Superior temporal gyrus (tissue), 1 donor: ENCODE measurements around the gene NEK9.
"Not testable (repeated sequence)": the region's sequence is repeated elsewhere in the genome, so short reads cannot be mapped to it uniquely, and the experiment has no call there.

Experiments used
- DNase-seq: peaks from one replicate; pipeline ENCODE4 v3.0.0-alpha.2; 2016; ENCODE audit errors: extremely low spot score

Gene NEK9

DNA sequence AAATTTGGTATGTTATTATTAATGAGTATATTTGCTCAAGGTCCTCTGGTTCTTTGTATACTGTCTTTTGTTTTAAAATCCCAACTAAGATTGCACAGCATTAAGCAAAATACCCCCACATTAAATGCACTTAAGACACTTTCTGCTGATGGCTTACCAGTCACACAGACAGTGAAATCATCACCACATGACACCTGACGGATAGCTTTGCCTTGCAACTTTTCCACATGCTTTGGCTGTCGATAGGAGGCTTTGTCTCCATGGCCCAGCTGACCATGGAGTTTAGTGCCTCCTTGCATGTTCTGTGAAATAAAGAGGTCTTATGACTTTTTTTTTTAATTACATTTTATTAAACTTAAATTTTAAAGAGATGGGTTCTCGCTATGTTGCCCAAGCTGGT, 19.7 kb downstream of the NEK9 start:
- DNase-seq, result no peak

DNA sequence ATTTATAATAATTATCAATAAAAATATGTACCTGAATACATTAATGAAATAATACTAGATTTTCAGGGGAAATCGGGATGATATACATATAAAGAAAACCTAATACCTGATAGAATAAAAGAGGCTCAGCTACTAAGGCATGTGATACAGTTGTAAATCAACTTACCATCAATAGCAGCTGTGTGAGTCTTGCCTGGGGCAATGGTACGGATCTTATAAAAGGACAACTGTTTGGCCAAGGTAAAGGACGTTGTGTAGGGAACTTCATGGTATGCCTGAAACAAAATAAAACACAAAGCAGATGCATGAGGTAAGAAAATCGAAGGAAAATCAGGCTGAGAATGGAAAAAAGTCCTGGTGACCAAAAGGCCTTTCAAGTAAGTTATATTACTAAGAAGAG, 25.4 kb downstream of the NEK9 start:
- DNase-seq, result no peak

DNA sequence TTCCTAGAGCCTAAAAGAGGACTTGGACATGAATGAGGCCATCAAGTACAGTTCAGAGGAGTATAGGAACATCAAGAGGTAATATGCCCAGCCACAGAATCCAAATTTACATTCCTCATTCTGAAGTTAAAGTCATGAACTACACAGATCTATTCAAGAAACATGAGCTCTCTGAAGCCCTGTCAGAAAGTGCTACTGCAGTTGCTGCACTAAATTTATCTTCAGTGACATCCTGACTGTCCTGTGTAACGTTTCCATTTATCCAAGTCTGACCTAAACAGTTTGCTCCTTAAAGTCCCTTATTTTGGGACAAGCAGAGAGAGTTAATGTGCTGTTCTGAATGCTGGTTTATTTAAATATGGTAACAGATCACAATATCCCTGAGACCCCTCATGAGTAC, 28.2 kb downstream of the NEK9 start:
- no peak for DNase-seq

DNA sequence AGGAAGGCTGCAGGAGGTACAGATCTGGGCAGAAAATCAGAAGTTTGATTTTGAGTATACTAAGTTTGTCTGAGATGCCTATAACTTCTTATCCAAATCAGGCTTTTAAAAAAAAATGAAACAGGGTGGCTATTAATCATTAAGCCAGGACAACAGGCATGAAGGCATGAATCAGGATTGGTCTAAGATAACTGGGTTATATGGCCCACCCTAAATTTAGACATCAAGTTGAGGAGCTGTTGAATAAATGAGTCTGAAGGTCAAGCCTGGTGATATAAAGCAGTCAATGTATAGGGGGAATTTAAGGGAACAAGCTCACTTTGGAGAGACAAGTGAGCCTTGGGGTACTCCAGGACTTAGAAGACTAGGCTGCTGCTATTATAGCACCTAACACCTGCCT, 28.6 kb downstream of the NEK9 start:
- no peak for DNase-seq

DNA sequence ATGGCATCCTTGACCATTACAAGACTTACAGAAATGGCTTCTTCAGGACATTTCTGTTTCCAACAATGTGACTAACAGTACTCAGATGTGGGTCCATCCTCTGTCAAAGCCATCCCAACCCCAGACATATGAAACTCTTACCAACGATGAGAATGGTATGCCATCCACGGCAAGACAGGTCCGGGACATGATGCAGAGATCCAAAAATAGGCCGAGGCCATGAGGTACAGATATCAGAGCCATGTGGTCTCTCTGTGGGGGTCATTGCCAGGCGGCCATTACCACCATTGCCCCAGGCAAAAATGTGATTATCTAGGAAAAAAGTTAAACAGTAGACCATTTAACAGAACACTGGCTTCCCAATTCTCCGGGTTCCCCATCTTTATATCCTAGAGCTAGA, 29.9 kb downstream of the NEK9 start:
- no peak for DNase-seq

DNA sequence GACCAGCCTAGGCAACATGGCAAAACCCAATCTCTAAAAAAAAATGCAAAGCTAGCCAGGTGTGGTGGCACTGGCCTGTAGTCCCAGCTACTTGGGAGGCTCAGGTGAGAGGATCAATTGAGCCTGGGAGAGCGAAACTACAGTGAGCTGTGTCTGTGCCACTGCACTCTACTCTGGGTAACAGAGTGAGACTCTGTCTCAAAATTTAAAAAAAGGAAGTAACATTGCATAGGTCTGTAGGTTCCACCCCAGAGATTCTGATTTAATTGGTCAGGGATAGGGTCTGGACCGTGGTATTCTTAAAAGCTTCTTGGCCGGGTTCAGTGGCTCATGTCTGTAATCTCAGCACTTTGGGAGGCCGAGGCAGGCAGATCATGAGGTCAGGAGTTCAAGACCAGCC, 31.2 kb downstream of the NEK9 start:
- no peak for DNase-seq

DNA sequence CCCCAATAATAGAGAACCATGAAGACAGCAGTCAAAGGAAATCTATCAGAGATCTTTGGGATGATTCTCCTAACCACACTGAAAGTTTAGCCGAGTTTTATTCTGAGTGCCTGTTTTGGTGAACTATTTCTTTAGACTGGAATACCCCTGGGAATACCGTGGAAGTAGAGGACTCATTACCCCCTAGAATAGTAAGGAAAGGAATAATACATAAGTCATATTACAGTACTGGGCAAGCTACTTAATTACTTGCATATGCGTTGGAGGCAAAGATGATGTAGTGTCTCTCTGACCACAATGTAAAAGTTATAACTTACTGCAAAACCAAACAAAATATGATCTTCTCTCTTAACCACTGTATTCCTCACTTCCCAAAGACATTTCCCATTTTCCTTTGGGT, 32.0 kb downstream of the NEK9 start:
- DNase-seq, result no peak

DNA sequence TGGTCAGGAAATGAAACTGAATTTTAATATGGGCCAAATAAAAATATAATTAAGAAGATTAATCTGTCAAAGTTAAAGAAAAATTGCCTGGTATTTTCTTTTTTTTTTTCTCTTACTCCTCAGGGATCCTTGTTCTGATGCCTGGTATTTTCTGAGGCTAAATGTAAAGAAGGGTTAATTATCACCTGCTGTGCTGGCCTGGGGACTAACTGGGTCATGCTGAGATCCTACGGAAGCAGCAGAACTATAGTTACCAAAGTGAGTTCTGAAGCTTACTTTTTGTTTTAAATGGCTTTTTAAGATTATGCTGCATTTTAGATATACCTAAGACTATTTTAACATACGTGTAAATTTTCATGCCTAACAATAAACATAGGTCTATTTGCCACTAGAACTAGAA, 34.1 kb downstream of the NEK9 start:
- DNase-seq, result no peak

DNA sequence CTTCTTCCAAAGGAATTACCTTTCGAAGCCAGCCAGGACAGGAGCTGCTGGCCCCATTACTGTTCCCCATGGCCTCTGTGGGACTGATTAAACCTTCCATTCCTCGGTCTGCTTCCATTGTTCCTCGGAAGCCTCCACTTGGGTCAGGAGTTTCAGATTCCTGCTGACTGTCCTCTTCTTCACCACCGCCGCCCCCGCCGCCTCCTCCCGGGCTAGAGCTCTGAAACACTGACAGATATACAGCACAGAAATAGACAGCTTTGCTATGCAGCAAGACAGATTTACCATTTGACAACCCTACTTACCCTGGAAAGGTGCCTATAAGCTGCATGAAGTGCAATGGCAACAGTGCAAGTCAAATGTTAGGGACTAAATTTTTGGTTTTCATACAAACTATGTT, 35.6 kb downstream of the NEK9 start:
- DNase-seq, result no peak

DNA sequence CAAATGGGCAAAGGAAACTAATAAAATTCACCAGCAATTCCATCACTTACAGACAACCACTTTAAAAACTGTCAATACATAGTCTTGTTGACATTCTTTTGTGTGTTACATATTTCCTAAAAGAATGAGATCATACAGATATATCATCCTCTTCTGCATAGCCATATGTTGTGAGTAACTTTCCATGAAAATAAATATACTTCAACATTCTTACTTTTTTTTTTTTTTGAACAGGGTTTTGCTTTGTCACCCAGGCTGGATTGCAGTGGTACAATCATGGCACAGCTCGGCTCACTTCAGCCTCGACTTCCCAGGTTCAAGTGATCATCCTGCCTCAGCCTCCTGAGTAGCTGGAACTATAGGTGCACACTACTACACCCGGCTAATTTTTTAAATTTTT, 36.5 kb downstream of the NEK9 start:
- no peak for DNase-seq

DNA sequence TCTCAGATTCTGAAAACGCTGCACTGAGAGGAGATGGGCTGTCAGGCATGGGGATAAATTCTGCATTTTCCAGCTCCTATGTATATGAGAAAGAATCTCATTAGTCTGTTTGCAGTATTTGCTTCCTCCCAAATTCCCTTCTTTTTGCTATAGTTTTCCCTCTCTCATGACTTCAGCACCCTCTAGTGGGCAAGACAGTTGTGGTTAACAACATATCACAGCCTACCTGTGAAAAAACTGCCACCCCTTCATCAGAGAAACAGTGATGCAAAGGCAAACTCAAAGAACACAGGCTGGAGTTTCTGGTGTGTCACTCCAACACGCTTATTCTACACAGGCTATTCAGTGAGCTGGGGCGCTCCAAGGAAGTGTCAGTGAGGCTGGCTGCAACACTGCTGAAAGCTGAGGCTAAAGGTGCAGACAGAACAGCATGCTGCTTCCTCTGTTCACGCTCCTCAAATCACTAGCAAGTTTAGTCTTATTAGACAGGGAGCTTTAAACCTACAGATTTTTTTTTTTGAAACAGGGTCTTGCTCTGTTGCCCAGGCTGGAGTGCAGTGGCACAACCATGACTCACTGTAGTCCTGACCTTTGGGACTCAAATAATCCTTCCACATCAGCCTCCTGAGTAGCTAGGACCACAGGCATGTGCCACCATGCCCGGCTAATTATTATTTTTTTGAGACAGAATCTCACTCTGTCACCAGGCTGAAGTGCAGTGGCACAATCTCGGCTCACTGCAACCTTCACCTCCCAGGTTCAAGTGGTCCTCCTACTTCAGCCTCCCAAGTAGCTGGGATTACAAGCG, 38.1 kb downstream of the NEK9 start:
- DNase-seq, result peak; percentile 90

DNA sequence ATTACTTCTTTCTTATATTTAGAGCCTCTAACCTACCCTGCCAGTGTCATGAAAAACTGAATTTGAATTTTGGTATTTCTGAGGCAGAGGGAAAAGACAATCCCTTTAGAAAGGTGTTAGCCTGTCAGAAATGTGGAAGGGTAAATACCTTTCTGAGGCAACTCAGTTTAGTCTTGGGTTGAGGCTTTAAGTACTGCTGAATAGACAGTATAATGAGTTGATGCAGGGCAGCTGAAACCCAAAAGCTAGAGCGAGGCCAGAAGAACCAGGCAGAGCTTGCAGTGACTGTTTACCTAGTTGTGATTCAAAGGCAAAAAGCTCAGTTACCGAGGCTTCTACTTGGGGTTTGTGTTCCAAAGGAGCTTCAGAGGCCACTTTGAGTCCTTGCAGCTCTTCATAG, 38.7 kb downstream of the NEK9 start:
- no peak for DNase-seq

DNA sequence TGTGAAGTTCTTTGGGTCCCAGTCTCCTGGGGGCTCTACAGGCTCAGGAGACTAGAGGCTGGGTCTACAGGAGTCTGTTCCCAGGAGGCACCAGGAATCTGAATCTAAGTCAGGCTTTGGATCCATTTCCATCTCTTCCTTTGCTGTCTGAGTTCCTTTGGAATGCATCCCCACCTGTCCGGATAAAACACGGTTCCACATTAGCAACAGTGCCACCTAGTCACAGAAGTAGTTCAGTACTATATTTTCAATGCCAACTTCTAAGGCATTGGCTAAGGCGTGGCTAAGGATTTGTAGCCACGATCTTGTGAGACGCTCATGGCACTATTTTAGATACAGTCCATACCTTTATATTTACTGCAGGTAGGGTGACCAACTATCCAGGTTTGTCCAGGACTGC, 42.3 kb downstream of the NEK9 start:
- no peak for DNase-seq

DNA sequence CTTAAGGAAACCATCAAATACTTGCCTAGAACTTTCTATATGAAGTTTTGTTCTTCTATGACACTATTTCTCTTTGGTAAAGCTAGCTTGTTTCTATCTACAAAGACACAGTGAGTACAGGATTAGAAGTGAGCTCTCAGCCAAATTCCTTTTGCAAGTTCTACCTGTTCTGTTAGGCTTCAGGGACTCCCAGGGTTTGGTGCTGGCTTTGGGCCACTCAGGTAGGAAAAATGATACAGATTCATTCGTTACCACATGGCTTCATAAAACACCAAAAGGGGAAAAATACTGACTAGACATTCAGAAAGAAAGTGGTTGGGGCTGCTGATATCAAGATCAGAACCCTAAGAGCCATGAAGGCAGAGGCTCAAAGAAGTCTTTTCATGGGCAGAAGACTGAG, 43.6 kb downstream of the NEK9 start:
- no peak for DNase-seq

DNA sequence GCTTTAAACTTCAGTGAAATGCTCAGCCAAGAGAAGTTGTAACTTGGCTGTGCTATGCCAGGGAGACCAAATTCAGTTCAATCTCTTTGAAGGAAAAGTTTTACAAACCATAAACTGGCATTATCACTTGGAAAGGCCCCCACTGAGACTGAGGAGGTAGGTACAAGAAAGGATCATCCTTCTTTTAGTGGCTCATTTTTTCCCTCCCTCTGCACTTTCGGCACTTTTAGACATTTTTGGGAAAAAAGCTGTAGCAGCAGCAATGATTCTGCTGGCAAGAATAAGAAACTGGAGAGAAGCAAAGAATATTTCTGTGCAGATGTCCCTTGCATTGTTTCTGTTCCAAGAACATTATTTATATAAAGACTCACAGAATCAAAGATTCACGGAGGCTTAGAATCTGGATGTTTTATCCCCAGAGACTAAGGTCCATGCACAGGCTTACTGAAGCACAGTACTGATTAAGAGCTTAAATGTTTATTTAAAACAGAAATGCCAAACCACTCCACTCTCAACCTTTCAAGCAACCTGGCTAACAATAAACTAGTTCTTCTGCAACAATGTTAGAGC, 45.1 kb downstream of the NEK9 start:
- peak; percentile 53 for DNase-seq

DNA sequence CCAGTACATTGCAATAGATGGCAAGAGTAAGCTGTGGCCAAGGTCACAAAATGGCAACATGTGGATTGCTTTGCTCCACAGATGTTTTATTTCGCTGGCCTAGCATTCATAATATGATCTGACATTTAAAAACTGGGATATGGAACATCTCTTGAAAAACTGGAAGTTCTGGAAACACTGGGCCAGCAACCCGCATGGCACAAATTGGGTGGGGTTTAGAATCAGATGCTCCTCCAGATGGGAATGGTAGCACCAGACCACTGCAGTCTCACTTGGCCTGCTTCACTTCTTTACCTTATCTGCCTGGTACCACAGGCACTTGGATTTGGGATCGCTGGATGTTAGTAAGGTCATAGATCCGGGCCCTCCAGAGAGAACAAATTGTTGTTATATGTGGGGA, 47.3 kb downstream of the NEK9 start:
- no peak for DNase-seq

DNA sequence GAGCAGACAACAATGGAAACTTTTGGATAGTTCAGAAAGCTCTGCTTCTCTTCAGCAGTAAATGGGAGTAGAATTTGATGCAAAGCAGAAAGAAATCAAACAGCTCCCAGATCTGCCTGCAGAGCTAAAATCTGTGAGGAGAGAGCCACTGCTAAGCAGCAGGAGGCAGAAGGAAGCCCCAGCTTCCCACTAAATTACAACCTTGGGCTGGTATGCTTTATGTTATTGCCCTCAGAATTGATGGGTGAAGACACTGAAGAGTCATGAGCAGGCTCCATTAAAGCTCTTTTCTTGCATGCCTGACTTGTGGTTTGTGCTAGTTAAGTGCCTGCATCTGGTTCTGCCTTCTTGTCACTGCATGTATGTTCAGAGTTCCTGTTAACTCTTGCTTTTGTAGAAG, 49.1 kb downstream of the NEK9 start:
- no peak for DNase-seq

DNA sequence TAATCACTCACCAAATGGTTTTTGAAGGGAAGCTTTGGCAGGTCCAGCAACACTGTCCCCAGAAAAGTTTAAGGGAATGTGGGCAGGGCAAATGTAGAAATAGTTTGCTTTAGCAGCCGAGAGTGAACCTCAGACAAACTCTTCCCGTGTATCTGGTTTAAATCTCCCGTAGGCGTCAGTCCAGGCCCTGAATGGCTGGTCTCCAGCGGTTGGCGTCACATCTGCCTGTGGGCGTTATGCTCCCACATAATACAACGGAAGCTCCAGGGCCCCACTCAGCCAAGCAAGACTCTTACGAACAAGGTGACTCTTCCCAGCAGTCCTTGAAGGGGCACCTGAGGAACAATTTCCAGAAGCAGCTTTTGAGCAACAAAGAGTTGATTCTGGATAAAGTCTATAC, 56.5 kb downstream of the NEK9 start:
- no peak for DNase-seq

DNA sequence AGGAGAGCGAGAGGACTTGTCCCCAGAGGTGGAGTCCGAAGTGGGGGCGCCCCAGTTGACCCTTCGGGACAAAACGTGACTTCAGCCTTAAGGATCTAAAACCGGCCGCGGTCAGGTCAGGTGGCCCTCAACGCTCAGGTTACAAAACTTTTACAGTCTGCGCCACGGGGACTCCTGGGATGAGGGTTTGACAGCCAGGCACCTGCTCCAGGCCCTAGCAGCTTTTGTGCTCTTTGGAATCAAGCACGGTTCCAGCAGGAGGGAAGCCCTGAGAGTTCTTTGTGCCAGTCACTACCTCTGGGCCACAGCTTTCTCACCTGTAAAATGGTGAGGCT, 57.1 kb downstream of the NEK9 start:
- no peak for DNase-seq

DNA sequence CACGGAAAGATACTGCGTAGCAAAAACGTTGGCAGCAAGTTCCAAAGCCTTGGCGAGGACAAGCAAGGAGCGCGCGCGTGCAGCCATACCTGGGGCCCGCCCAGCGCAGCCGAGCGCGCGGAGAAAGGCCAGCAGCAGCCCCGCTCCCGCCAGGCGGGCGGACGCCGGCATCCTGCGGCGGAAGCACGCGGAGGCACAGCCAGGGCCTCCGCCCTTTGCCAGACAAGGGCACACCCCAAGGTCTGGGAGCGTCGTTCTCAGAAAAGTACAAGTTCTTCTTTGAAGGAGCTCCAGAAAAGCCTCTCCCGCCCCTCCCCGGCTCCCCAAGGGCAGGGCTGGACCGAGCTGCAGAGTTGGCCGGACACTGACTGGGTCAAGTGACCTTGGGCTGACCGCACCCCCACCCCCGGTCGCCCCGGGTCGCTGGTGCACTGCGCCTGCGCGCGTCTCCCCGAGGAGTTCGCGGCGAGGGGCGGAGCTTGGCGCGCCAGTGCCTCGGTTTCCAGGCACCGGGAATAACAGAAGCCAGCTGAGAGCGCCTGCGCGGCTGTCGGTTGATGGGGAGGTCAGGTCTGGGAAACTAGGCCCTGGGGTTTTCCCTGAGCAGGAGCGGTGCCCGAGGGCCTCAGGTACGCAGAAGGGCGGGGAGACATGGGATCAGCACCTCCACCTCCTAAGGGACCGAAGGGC, 57.6 kb downstream of the NEK9 start, which contains the start of gene ZC2HC1C:
ZC2HC1C (plus strand) TSS at position 521 of the 690 bp plus-strand sequence. CDS start 933 bp downstream, outside the sequence.
- DNase-seq, result peak; percentile 94

DNA sequence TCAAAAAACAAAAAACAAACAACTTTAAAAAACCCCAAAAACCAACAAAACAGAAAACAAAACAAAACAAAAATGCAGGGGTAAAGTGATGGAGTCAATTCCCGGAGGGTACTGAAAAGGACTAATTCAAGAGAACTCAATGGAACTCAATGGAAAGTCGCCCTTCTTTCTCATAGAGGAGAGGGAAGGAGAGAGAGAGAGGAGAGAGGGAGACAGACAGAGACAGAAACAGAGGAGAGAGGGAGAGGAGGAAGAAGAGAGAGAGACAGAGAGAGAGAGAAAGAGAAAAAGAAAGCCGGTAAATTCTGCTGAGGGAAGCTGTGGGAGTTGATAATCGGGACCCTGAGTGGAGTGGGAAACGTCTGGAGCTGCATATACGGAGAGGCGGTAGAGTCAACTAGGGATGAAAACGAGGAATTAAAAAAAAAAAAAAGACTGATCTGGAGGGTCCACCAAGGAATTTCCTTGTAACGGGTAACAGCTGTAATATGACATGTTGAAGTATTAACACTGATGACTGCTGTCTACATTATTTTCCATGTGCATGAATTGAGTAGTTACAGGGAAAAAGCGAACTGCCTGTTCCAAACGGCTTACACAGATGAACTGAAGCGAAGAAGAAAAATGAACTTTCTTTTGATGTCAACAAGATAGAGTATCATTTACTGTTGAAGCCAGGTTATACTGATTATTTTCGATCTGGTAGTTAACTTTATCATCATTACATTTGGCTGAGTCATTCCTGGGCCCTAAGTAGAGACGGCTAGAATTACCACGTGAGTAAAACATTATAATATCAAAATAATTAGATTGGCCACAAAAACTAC, 58.3 kb downstream of the NEK9 start:
- DNase-seq, result peak; percentile 71

DNA sequence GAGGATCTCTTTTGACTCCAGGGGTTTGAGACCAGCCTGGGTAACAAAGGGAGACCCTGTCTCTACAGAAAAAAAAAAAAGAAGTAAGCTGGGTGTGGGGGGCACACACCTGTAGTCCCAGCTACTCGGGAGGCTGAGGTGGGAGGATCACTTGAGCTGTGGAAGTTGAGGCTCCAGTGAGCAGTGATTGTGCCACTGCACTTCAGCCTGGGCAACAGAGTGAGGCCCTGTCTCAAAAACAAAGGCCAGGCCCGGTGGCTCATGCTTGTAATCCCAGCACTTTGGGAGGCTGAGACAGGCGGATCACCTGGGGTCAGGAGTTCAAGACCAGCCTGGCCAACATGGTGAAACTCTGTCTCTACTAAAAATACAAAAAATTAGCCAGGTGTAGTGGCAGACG, 59.1 kb downstream of the NEK9 start:
- DNase-seq, result not testable (repeated sequence)
